PC-9 (cell line): ENCODE data around the gene PRDM16. TPM values are rescaled to one million over a fixed set of nuclear protein-coding genes. Genes with fewer than 3 reads are reported as not detected.

ENCODE experiments used
- BruUV-seq: library from RNA; stranded (reverse); fragments of 400-500 nt; replicated peaks from 2 replicates; lab custom pipeline; 2021; lab: Mats Ljungman, UMichigan
- CTCF ChIA-PET: fragments of 300-600 bp; sonication (Branson Sonifier 250); formaldehyde crosslinking; loops from one replicate; lab custom pipeline; 2022; ENCODE audit warnings: antibody characterized with exemption; lab: Charles Lee
- POLR2A ChIA-PET: fragments of 300-600 bp; sonication (Branson Sonifier 250); formaldehyde crosslinking; loops from one replicate; lab custom pipeline; 2022; ENCODE audit warnings: antibody characterized with exemption; ENCODE audit not compliant: unreplicated experiment; lab: Charles Lee
- DNase-seq, 2 experiments: peaks; one replicate each; pipeline versions ENCODE4 v3.0.0 to v3.0.0-alpha.2; 2015 to 2022; ENCODE audit warnings: mixed read lengths in 1 of 2
- H2AFZ ChIP-seq: fragments of 200-600 bp; sonication (generic); 2 replicates; pipeline ENCODE4 v1.8.1; 2017; ENCODE audit warnings: antibody characterized with exemption
- H3F3A ChIP-seq: fragments of 200-600 bp; sonication (generic); 2 replicates; pipeline ENCODE4 v1.8.1; 2017; ENCODE audit warnings: antibody characterized with exemption, mild to moderate bottlenecking, low read depth; ENCODE audit not compliant: insufficient read depth
- H3K27ac ChIP-seq: fragments of 200-600 bp; sonication (generic); 2 replicates; pipeline ENCODE4 v1.6.1; 2016; ENCODE audit warnings: mixed run types
- H3K27me3 ChIP-seq: fragments of 200-600 bp; sonication (generic); 2 replicates; pipeline ENCODE4 v1.6.1; 2016; ENCODE audit warnings: low read depth, mixed run types; ENCODE audit not compliant: insufficient read depth
- H3K36me3 ChIP-seq: fragments of 200-600 bp; sonication (generic); 2 replicates; pipeline ENCODE4 v1.6.1; 2016; ENCODE audit warnings: low read depth, mixed run types
- H3K4me1 ChIP-seq: fragments of 200-600 bp; sonication (generic); replicated peaks from 2 replicates; pipeline ENCODE4 v1.6.1; 2016; ENCODE audit warnings: mixed run types; ENCODE audit not compliant: insufficient read depth
- H3K4me2 ChIP-seq: fragments of 200-600 bp; sonication (generic); 2 replicates; pipeline ENCODE4 v1.6.1; 2017; ENCODE audit warnings: mixed run types
- H3K4me3 ChIP-seq: fragments of 200-600 bp; sonication (generic); 2 replicates; pipeline ENCODE4 v1.6.1; 2016; ENCODE audit warnings: mixed run types
- H3K79me2 ChIP-seq: fragments of 200-600 bp; sonication (generic); 2 replicates; pipeline ENCODE4 v1.6.1; 2017; ENCODE audit warnings: low read depth, mixed run types
- H3K9me2 ChIP-seq: fragments of 200-600 bp; sonication (generic); 2 replicates; pipeline ENCODE4 v1.8.1; 2017; ENCODE audit warnings: mild to moderate bottlenecking; ENCODE audit not compliant: insufficient read depth
- H3K9me3 ChIP-seq: fragments of 200-600 bp; sonication (generic); 2 replicates; pipeline ENCODE4 v1.8.1; 2016; ENCODE audit warnings: low read depth; ENCODE audit not compliant: insufficient read depth
- H4K20me1 ChIP-seq: fragments of 200-600 bp; sonication (generic); 2 replicates; pipeline ENCODE4 v1.8.1; 2017; ENCODE audit not compliant: insufficient read depth
- CTCF ChIP-seq: fragments of 200-600 bp; sonication (generic); conservative IDR thresholded peaks from 2 replicates; pipeline ENCODE4 v1.6.1; 2017; ENCODE audit warnings: mixed run types, antibody characterized with exemption, mild to moderate bottlenecking, moderate library complexity
- EZH2 ChIP-seq: fragments of 200-600 bp; sonication (generic); IDR thresholded peaks from 2 replicates; pipeline ENCODE4 v1.8.0; 2017; ENCODE audit warnings: antibody characterized with exemption, low read depth
- intact Hi-C: fragments of 100-400 bp; cut with micrococcal nuclease; formaldehyde crosslinking; loops from one replicate; pipeline ENCODE4 v1.10.0; 2022; ENCODE audit not compliant: unreplicated experiment
- total RNA-seq: library from RNA; stranded (reverse); gene quantifications from 2 replicates; pipeline ENCODE4 v1.2.3, GENCODE V29; 2021

Gene PRDM16
- total RNA-seq, 1 experiment from 2014 or later, result not detected

GRCh38 chr1:3418600-3418999 lies 349.6 kb downstream of the PRDM16 start:
- Histone ChIP-seq H3K36me3 (no peaks in the 10 kb centered on the region), H3K27me3 (peaks cover 99% of the 10 kb centered on the region), H3K27ac (no peak overlapping the region), H4K20me1 (no peaks in the 10 kb centered on the region; the same call in 1 of the 2 replicates), H3K9me3 (peaks cover 9% of the 10 kb centered on the region), H3K9me2 (no peaks in the 10 kb centered on the region), H3K4me2 (no peak overlapping the region), H3K4me3 (no peak overlapping the region), H3F3A (no peaks in the 10 kb centered on the region), H3K4me1 (no peaks in the 10 kb centered on the region), H3K79me2 (no peaks in the 10 kb centered on the region), H2AFZ (no peak overlapping the region)
- CTCF ChIA-PET, result interaction anchor here (0.5 kb wide), 1 partner anchor 117 kb away, joined by 6 read pairs; no protein-coding TSS in a partner anchor
- intact Hi-C loops, result no loop called here
- no peak for DNase-seq
- no TSS peak for BruUV-seq
- TF ChIP-seq CTCF (no peak), EZH2 (no peak)
- POLR2A ChIA-PET, result no interaction called here

GRCh38 chr1:3419415-3420204 lies 350.6 kb downstream of the PRDM16 start:
- H3K9me2 ChIP-seq, result no peaks in the 10 kb centered on the region
- H3K9me3 ChIP-seq, result peaks cover 9% of the 10 kb centered on the region
- H3K4me2 ChIP-seq, result no peak overlapping the region
- no peak for DNase-seq
- no peak overlapping the region for H3K4me3 ChIP-seq
- BruUV-seq, result no TSS peak
- H3F3A ChIP-seq, result no peaks in the 10 kb centered on the region
- intact Hi-C loops, result loop anchor here (5.0 to 10.0 kb wide), 2 partner anchors 1007 to 1225 kb away; partner anchors contain the start of genes FAAP20 and PEX10
- H4K20me1 ChIP-seq, result no peaks in the 10 kb centered on the region; the same call in 1 of the 2 replicates
- ChIA-PET CTCF (interaction anchor here (0.6 to 0.7 kb wide), 2 partner anchors 270 to 1379 kb away, joined by 3 to 11 read pairs; no protein-coding TSS in a partner anchor), POLR2A (no interaction called here)
- H3K27me3 ChIP-seq, result peaks cover 100% of the 10 kb centered on the region
- no peaks in the 10 kb centered on the region for H3K79me2 ChIP-seq
- H3K4me1 ChIP-seq, result no peaks in the 10 kb centered on the region
- no peaks in the 10 kb centered on the region for H3K36me3 ChIP-seq
- no peak for TF ChIP-seq EZH2
- TF ChIP-seq CTCF, result no peak
- no peak overlapping the region for H2AFZ ChIP-seq
- no peak overlapping the region for H3K27ac ChIP-seq

- no peak overlapping the region for H3K4me2 ChIP-seq
- H3K27me3 ChIP-seq, result peaks cover 95% of the 10 kb centered on the region
- no peaks in the 10 kb centered on the region; the same call in 1 of the 2 replicates for H4K20me1 ChIP-seq
- H3K9me2 ChIP-seq, result no peaks in the 10 kb centered on the region
- no peak overlapping the region for H3K27ac ChIP-seq
- ChIA-PET CTCF (interaction anchor here (0.6 to 0.7 kb wide), 2 partner anchors 271 to 1379 kb away, joined by 3 to 11 read pairs; no protein-coding TSS in a partner anchor), POLR2A (no interaction called here)
- intact Hi-C loops, result loop anchor here (5.0 to 10.0 kb wide), 2 partner anchors 1008 to 1226 kb away; partner anchors contain the start of genes FAAP20 and PEX10
- DNase-seq, result no peak
- TF ChIP-seq EZH2 (peak; percentile 92), CTCF (no peak)
- H3F3A ChIP-seq, result no peaks in the 10 kb centered on the region
- H3K36me3 ChIP-seq, result no peaks in the 10 kb centered on the region
- H3K4me3 ChIP-seq, result no peak overlapping the region
- no peaks in the 10 kb centered on the region for H3K79me2 ChIP-seq
- H2AFZ ChIP-seq, result no peak overlapping the region
- no peaks in the 10 kb centered on the region for H3K4me1 ChIP-seq
- BruUV-seq, result no TSS peak
- H3K9me3 ChIP-seq, result peaks cover 9% of the 10 kb centered on the region
These were observed 351.4 kb downstream of the PRDM16 start for GRCh38 chr1:3420218-3420951.
